Keratinocyte (primary cell): ENCODE results near the gene THOP1. TPM values are rescaled to one million over a fixed set of nuclear protein-coding genes. Genes with fewer than 3 reads are reported as not detected.

Experiments used
- DNase-seq: peaks from one replicate; pipeline ENCODE4 v3.0.0-alpha.2; 2011; ENCODE audit warnings: low read depth, missing footprints, low spot score
- FAIRE-seq: peaks from 2 replicates; lab custom pipeline; 2011; peaks lifted over from hg19 to GRCh38; lab: Jason Lieb, UNC
- H2AFZ ChIP-seq: 2 replicates; pipeline ENCODE4 v1.6.0; 2012; ENCODE audit warnings: low read length, control low read depth, inconsistent platforms; ENCODE audit not compliant: control insufficient read depth
- H3K27ac ChIP-seq: 2 replicates; pipeline ENCODE4 v1.5.1; 2011; ENCODE audit warnings: low read length; ENCODE audit not compliant: control insufficient read depth, insufficient read depth
- H3K27me3 ChIP-seq: 3 replicates; pipeline ENCODE4 v1.6.0; 2011; ENCODE audit warnings: low read length; ENCODE audit not compliant: control insufficient read depth, insufficient read depth; ENCODE audit errors: extremely low read depth
- H3K36me3 ChIP-seq, 2 experiments: 2 replicates in 1 of 2; 3 replicates in 1 of 2; pipeline ENCODE4 v1.5.1; 2011; ENCODE audit warnings: low read length in 2 of 2, mild to moderate bottlenecking in 1 of 2; ENCODE audit not compliant: control insufficient read depth in 2 of 2, insufficient read depth in 2 of 2; ENCODE audit errors: extremely low read depth in 1 of 2
- H3K4me1 ChIP-seq: 3 replicates; pipeline ENCODE4 v1.5.1; 2011; ENCODE audit warnings: low read length; ENCODE audit not compliant: control insufficient read depth, insufficient read depth; ENCODE audit errors: extremely low read depth
- H3K4me2 ChIP-seq: 3 replicates; pipeline ENCODE4 v1.6.0; 2011; ENCODE audit warnings: low read depth, low read length; ENCODE audit not compliant: control insufficient read depth, insufficient read depth; ENCODE audit errors: extremely low read depth
- H3K4me3 ChIP-seq, 3 experiments: fragments of 200-600 bp in 1 of 3; sonication (generic) in 1 of 3; 2 replicates in 2 of 3; 3 replicates in 1 of 3; pipeline ENCODE4 v1.5.1; 2011 to 2016; ENCODE audit warnings: low read length in 3 of 3, mild to moderate bottlenecking in 3 of 3, control low read depth in 2 of 3, inconsistent platforms in 1 of 3, low read depth in 1 of 3, mixed read lengths in 1 of 3, mixed run types in 1 of 3, moderate library complexity in 1 of 3; ENCODE audit not compliant: control insufficient read depth in 2 of 3, insufficient read depth in 2 of 3; ENCODE audit errors: extremely low read depth in 1 of 3
- H3K79me2 ChIP-seq: 2 replicates; pipeline ENCODE4 v1.6.0; 2012; ENCODE audit warnings: low read length; ENCODE audit not compliant: control insufficient read depth, insufficient read depth
- H3K9ac ChIP-seq: 3 replicates; pipeline ENCODE4 v1.6.0; 2011; ENCODE audit warnings: low read length; ENCODE audit not compliant: control insufficient read depth, insufficient read depth; ENCODE audit errors: extremely low read depth
- H3K9me1 ChIP-seq: 3 replicates; pipeline ENCODE4 v1.6.0; 2011; ENCODE audit warnings: low read length; ENCODE audit not compliant: control insufficient read depth, insufficient read depth; ENCODE audit errors: extremely low read depth
- H3K9me3 ChIP-seq: 2 replicates; pipeline ENCODE4 v1.5.1; 2012; ENCODE audit warnings: low read depth, low read length; ENCODE audit not compliant: control insufficient read depth
- H4K20me1 ChIP-seq: 3 replicates; pipeline ENCODE4 v1.6.0; 2011; ENCODE audit warnings: low read length; ENCODE audit not compliant: control insufficient read depth, insufficient read depth; ENCODE audit errors: extremely low read depth
- EZH2 ChIP-seq: IDR thresholded peaks from one replicate; pipeline ENCODE4 v1.6.1; 2012; ENCODE audit warnings: inconsistent platforms, mild to moderate bottlenecking, low read length, moderate library complexity
- dilution Hi-C: fragments of 300-500 bp; cut with MboI; formaldehyde crosslinking; loops from one replicate; pipeline ENCODE4 v1.7.0; 2020; ENCODE audit warnings: low sequenced_read_pairs; ENCODE audit not compliant: extremely low pct_ligation_motif_present
- polyA plus RNA-seq, 5 experiments: library from polyadenylated mRNA; depleted of rRNA in 3 of 5; stranded (reverse) in 3 of 5; stranded (forward) in 1 of 5; unstranded in 1 of 5; fragments of >200 nt; gene quantifications; 1 replicate in 1 of 5; 2 replicates in 3 of 5; 3 replicates in 1 of 5; pipeline versions ENCODE4 v1.2.1 to v1.2.3, GENCODE V29; 2011 to 2012; ENCODE audit warnings: missing spikeins in 2 of 5, low read depth in 1 of 5, low replicate concordance in 1 of 5
- TF ChIP-seq, protein P1 (sequence below), 3 experiments: IDR thresholded peaks in 1 of 3; conservative IDR thresholded peaks in 1 of 3; optimal IDR thresholded peaks in 1 of 3; 2 replicates in 2 of 3; 3 replicates in 1 of 3; pipeline versions ENCODE3 to v1.5.1; 2011; ENCODE audit warnings: low read length in 3 of 3, mild to moderate bottlenecking in 3 of 3, moderate library complexity in 2 of 3, control low read depth in 1 of 3, inconsistent platforms in 1 of 3; ENCODE audit not compliant: insufficient read depth in 2 of 3; ENCODE audit errors: extremely low read depth in 1 of 3

Gene THOP1
- polyA plus RNA-seq, 1 donor (not counting 4 experiments of a cell fraction or from before 2014, with no cell fraction given), result 69.9 TPM

GRCh38 chr19:2762783-2763496, 22.4 kb upstream of the THOP1 start:
- DNase-seq, result no peak
- H3K36me3 ChIP-seq, result peaks cover 32 to 42% of the 10 kb centered on the region in 2 experiments
- no peak for FAIRE-seq
- H3K4me1 ChIP-seq, result no peaks in the 10 kb centered on the region
- no peaks in the 10 kb centered on the region for H3K9me3 ChIP-seq
- H3K4me3 ChIP-seq, result no peak overlapping the region
- no peak overlapping the region for H3K27ac ChIP-seq
- H3K4me2 ChIP-seq, result no peak overlapping the region
- dilution Hi-C loops, result no loop called here
- no peaks in the 10 kb centered on the region for H3K9me1 ChIP-seq
- H4K20me1 ChIP-seq, result peaks cover 3% of the 10 kb centered on the region
- TF ChIP-seq, protein P1, sequence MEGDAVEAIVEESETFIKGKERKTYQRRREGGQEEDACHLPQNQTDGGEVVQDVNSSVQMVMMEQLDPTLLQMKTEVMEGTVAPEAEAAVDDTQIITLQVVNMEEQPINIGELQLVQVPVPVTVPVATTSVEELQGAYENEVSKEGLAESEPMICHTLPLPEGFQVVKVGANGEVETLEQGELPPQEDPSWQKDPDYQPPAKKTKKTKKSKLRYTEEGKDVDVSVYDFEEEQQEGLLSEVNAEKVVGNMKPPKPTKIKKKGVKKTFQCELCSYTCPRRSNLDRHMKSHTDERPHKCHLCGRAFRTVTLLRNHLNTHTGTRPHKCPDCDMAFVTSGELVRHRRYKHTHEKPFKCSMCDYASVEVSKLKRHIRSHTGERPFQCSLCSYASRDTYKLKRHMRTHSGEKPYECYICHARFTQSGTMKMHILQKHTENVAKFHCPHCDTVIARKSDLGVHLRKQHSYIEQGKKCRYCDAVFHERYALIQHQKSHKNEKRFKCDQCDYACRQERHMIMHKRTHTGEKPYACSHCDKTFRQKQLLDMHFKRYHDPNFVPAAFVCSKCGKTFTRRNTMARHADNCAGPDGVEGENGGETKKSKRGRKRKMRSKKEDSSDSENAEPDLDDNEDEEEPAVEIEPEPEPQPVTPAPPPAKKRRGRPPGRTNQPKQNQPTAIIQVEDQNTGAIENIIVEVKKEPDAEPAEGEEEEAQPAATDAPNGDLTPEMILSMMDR (optimal IDR thresholded peaks at IDR 0.05 in 1 of 3, IDR thresholded peaks at IDR 0.05 in 1 of 3, conservative IDR thresholded peaks at IDR 0.05 in 1 of 3; ENCODE audit: extremely low read depth in 1 of 3, insufficient read depth in 2 of 3, low read length in 3 of 3), result no peak
- TF ChIP-seq EZH2, result no peak
- H3K79me2 ChIP-seq, result peaks cover 6% of the 10 kb centered on the region
- H3K9ac ChIP-seq, result no peak overlapping the region
- H2AFZ ChIP-seq, result no peak overlapping the region
- no peaks in the 10 kb centered on the region for H3K27me3 ChIP-seq

- FAIRE-seq, result no peak
- H3K4me3 ChIP-seq, result no peak overlapping the region
- no peak for DNase-seq
- dilution Hi-C loops, result no loop called here
- H3K36me3 ChIP-seq, result peaks cover 37 to 40% of the 10 kb centered on the region in 2 experiments
- no peaks in the 10 kb centered on the region for H3K4me1 ChIP-seq
- no peaks in the 10 kb centered on the region for H3K27me3 ChIP-seq
- peaks cover 13% of the 10 kb centered on the region for H3K79me2 ChIP-seq
- H4K20me1 ChIP-seq, result peaks cover 3% of the 10 kb centered on the region
- no peak overlapping the region for H2AFZ ChIP-seq
- TF ChIP-seq, protein P1 (optimal IDR thresholded peaks at IDR 0.05 in 1 of 3, IDR thresholded peaks at IDR 0.05 in 1 of 3, conservative IDR thresholded peaks at IDR 0.05 in 1 of 3; ENCODE audit: extremely low read depth in 1 of 3, insufficient read depth in 2 of 3, low read length in 3 of 3), result no peak
- TF ChIP-seq EZH2, result no peak
- no peak overlapping the region for H3K9ac ChIP-seq
- no peak overlapping the region for H3K27ac ChIP-seq
- no peaks in the 10 kb centered on the region for H3K9me1 ChIP-seq
- H3K9me3 ChIP-seq, result no peaks in the 10 kb centered on the region
- H3K4me2 ChIP-seq, result no peak overlapping the region
Measured at GRCh38 chr19:2763687-2764086, 21.6 kb upstream of the THOP1 start.
